Subcutaneous adipose tissue (tissue), 4 donors: Measurements from ENCODE around the gene SIPA1L3. TPM values are rescaled to one million over a fixed set of nuclear protein-coding genes. Genes with fewer than 3 reads are reported as not detected.

Experiments
- total RNA-seq, 4 donors: library from RNA; depleted of rRNA; stranded (reverse); fragments of >200 nt; gene quantifications; one replicate each; pipeline ENCODE4 v1.1.0, GENCODE V29; 2016
- TF ChIP-seq, protein P1 (sequence below): fragments of 450-650 bp; IDR thresholded peaks from one replicate; pipeline ENCODE4 v1.5.1; 2016; ENCODE audit warnings: low read depth, mild to moderate bottlenecking, control low read depth, antibody characterized with exemption, moderate library complexity

SIPA1L3 gene
- total RNA-seq, 4 donors from 2014 or later, result 8.2 to 15.3 (median 11.6) TPM

GRCh38 chr19:38185562-38185961, 278.6 kb downstream of the SIPA1L3 start:
- TF ChIP-seq, protein P1, sequence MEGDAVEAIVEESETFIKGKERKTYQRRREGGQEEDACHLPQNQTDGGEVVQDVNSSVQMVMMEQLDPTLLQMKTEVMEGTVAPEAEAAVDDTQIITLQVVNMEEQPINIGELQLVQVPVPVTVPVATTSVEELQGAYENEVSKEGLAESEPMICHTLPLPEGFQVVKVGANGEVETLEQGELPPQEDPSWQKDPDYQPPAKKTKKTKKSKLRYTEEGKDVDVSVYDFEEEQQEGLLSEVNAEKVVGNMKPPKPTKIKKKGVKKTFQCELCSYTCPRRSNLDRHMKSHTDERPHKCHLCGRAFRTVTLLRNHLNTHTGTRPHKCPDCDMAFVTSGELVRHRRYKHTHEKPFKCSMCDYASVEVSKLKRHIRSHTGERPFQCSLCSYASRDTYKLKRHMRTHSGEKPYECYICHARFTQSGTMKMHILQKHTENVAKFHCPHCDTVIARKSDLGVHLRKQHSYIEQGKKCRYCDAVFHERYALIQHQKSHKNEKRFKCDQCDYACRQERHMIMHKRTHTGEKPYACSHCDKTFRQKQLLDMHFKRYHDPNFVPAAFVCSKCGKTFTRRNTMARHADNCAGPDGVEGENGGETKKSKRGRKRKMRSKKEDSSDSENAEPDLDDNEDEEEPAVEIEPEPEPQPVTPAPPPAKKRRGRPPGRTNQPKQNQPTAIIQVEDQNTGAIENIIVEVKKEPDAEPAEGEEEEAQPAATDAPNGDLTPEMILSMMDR, result no peak

- TF ChIP-seq, protein P1, result no peak
Observed at GRCh38 chr19:38190061-38190460, 283.1 kb downstream of the SIPA1L3 start.

- TF ChIP-seq, protein P1, result no peak
Observed at GRCh38 chr19:38190793-38191192, 283.8 kb downstream of the SIPA1L3 start.

DNA sequence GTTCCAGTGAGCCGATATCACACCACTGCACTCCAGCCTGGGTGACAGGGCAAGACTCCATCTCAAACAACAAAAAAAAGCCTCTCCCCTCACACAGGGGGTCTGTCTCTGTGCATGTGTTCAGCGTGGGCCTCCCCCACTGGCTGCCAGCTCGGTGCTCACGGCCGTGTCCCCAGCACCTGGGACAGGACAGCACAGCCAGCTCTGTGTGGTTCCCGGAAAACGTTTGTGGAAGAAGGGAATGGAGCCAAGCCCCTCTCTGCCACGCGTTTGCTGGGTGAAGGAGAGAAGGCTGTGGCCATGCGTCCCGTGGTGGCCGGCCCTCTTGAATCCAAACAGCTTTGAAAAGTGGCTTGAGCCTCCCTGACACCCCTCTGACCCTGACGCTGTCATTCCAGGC, 284.7 kb downstream of the SIPA1L3 start:
- TF ChIP-seq, protein P1, result no peak

GRCh38 chr19:38193445-38193844, 286.4 kb downstream of the SIPA1L3 start:
- TF ChIP-seq, protein P1, result no peak

DNA sequence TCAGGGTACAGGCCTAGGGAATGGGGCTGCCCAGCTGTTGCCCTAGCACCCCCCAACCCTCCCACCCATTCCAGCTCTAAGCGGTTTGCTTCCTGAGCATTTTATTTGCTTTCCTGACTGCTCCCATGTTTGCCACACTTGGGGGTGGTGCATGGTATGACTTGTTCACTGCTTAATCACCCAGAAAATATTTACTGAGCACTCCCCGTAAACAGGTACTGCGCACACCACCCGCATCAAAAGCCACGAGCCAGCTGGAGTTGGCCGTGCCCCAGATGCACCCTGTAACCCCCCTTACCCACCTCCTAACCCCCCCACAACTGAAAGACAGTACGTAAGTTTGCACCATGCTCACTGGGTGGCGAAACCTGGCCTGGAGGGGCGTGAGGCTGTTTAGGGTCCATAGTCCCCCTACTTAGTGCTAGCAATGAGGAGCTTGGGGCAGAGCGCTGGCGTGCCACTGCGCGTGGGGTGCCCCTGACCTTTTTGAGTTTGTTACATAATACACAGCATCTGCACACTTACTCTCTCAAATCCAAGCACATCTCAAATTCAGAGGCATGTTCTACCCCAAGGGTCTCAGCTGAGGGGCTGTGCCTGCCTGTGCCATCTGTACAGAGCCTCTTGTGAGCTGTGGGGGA, 287.2 kb downstream of the SIPA1L3 start:
- TF ChIP-seq, protein P1, result no peak

DNA sequence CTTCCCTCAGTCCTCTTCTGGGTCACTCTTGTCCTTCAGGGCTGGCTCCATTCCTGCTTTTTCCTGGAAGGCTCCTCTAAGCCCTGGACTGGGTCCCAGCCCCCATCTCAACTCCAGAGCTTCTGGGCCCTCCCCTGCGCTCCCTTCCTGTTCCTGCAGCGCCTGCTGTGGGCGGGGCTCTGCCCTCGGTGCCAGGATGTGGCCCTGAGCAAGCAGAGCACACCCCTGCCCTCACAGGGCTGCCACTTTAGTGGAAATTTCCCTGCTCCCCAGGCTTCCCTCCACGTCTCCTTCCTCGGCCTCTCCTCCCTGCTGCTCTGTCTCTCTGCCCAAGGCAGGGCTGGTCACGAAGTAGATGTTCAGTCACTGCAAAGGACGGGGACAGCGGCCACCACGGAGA, 288.2 kb downstream of the SIPA1L3 start:
- TF ChIP-seq, protein P1, result no peak
